ENCODE measurements around the gene BFSP2.
"Not testable (repeated sequence)": the region's sequence is repeated elsewhere in the genome, so short reads cannot be mapped to it uniquely, and the experiment has no call there.

The BFSP2 gene

DNA sequence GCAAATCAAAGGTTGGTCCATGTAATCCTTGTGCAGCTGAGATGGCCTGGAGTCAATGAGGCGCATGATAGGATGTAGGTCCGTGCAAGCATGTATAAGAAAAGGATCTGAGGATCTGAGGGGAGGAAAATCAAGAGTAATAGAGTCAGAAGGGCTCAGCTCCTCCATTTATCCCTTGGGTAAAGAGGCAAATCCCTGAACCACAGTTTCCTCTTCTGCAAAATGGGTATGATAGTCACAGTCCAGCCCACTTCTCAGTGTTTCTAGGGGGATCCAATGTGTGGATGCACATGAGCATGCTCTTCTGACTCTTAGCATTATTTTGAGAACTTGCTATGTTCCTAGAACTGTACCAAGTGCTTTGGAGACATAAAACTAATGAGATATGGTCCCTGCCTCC lies 67.9 kb downstream of the BFSP2 start:
- no peaks in the 10 kb centered on the region for H3K36me3 Mint-ChIP-seq (ENCODE audit: low read depth)
- no peaks in the 10 kb centered on the region for H3K27me3 Mint-ChIP-seq
- no peaks in the 10 kb centered on the region for H3K9me3 Mint-ChIP-seq
- H3K4me3 Mint-ChIP-seq = no peak overlapping the region
- peaks cover 40% of the 10 kb centered on the region for H3K4me1 Mint-ChIP-seq (ENCODE audit: low read depth)
- no peak overlapping the region for H3K27ac Mint-ChIP-seq
- no peak for DNase-seq

DNA sequence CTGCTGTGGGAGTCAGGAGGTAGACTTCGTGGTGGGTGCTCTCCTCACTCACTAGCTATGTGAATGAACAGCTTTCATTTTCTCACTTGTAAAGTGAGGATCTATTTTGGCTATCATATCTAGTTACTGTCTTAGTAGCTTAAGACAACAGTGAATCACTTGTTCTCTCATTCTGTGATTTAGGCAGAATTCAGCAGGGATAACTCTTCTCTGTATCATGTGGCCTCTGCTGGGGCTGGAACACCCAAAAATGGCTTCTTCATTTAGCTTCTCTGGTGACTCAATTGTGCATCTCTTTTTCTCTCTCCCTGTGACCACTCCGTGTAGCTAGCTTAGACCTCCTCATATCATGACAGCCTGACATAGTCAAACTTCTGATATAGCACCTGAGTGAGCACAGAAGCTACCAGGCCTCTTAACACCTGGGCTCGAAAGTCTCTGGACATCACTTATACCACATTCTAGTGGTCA lies 68.4 kb downstream of the BFSP2 start:
- no peak for DNase-seq
- H3K27ac Mint-ChIP-seq = no peak overlapping the region
- H3K4me3 Mint-ChIP-seq = no peak overlapping the region
- H3K9me3 Mint-ChIP-seq = no peaks in the 10 kb centered on the region
- H3K4me1 Mint-ChIP-seq (ENCODE audit: low read depth) = peaks cover 36% of the 10 kb centered on the region
- H3K36me3 Mint-ChIP-seq (ENCODE audit: low read depth) = no peaks in the 10 kb centered on the region
- no peaks in the 10 kb centered on the region for H3K27me3 Mint-ChIP-seq

DNA sequence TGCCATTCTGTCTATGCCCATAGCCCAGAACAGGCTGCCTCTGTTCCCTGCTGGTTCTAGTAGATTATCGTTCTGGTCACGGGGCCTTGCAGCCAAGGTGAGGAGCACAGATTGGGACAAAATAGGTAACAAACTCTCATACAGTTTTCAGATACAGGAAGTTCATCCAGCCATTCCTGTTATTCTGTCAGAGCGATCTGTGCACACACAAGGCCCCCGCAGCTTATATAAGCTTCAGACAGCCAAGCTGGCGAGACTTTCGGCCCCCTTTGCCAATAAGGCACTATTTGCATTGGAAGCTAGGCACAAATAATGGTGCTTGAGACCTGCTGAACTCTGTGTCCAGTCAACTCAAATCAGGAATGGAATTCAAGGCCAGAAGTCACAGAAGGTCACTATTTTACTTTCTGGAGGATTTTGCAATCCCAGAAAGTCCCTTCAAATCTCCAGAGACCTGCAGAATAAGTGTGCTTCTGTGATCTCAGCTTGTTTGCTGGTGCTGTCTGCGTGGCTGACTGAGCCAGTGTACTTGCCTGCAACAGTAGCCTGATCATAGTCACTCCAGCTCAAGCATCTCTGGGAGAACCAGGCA lies 69.4 kb downstream of the BFSP2 start:
- Mint-ChIP-seq H3K9me3 (no peaks in the 10 kb centered on the region), H3K27ac (no peak overlapping the region), H3K4me1 (ENCODE audit: low read depth) (peaks cover 31% of the 10 kb centered on the region), H3K36me3 (ENCODE audit: low read depth) (no peaks in the 10 kb centered on the region), H3K27me3 (no peaks in the 10 kb centered on the region), H3K4me3 (no peak overlapping the region)
- no peak for DNase-seq

DNA sequence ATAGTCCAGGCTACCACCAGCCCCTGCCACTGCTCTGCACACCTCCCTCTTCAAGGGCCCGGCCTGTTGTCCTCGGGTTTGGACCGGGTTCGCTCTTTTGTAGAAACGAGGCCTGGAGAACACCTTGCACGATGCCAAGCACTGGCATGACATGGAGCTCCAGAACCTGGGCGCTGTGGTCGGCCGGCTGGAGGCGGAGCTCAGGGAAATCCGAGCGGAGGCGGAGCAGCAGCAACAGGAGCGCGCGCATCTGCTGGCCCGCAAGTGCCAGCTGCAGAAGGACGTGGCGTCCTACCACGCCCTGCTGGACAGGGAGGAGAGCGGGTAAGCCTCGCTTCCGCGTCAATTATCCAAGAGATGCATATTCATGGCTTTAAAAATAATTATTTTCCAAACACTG lies 72.4 kb downstream of the BFSP2 start:
- no peak for DNase-seq
- Mint-ChIP-seq H3K4me3 (no peak overlapping the region), H3K9me3 (no peaks in the 10 kb centered on the region), H3K36me3 (ENCODE audit: low read depth) (no peaks in the 10 kb centered on the region), H3K27ac (no peak overlapping the region), H3K27me3 (no peaks in the 10 kb centered on the region), H3K4me1 (ENCODE audit: low read depth) (peaks cover 45% of the 10 kb centered on the region)

GRCh38 chr3:133472889-133473288 lies 73.0 kb downstream of the BFSP2 start:
- no peaks in the 10 kb centered on the region for H3K36me3 Mint-ChIP-seq (ENCODE audit: low read depth)
- DNase-seq = no peak
- H3K4me1 Mint-ChIP-seq (ENCODE audit: low read depth) = peaks cover 46% of the 10 kb centered on the region
- H3K4me3 Mint-ChIP-seq = no peak overlapping the region
- no peaks in the 10 kb centered on the region for H3K27me3 Mint-ChIP-seq
- H3K27ac Mint-ChIP-seq = no peak overlapping the region
- H3K9me3 Mint-ChIP-seq = no peaks in the 10 kb centered on the region

GRCh38 chr3:133473472-133474191 lies 73.8 kb downstream of the BFSP2 start:
- H3K4me3 Mint-ChIP-seq; H3K27ac Mint-ChIP-seq; H3K36me3 Mint-ChIP-seq (ENCODE audit: low read depth); DNase-seq; H3K27me3 Mint-ChIP-seq; H3K9me3 Mint-ChIP-seq: not testable (repeated sequence)
- H3K4me1 Mint-ChIP-seq (ENCODE audit: low read depth) = peaks cover 48% of the 10 kb centered on the region

DNA sequence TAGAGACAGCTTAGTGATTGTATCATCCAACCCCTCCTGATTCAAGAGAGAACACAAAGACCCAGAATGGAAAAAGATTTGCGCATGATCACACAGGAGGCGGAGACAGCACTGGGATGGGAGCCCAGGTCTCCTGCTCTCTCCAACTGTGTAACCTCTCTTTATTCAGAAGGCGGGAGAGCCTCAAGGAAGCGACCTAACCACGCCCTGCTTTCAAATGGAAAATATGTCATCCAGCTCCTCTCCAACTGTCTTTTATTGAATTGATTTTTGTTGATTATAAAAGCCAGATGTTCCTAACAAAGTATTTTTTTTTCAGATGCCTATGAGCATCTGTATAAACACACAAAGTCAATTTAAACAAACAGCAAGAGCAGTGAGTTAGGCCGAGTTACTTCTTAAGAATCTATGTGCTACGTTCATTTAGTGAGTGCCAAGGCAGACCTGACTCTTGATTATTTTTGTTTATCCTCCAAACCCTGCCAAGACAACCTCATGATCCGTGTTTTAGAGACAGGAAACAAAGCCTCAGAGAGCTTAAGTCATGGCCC lies 74.5 kb downstream of the BFSP2 start:
- no peak for DNase-seq
- H3K36me3 Mint-ChIP-seq (ENCODE audit: low read depth) = no peaks in the 10 kb centered on the region

GRCh38 chr3:133474817-133475216 lies 75.0 kb downstream of the BFSP2 start:
- no peaks in the 10 kb centered on the region for H3K27me3 Mint-ChIP-seq
- H3K4me1 Mint-ChIP-seq (ENCODE audit: low read depth) = peaks cover 55% of the 10 kb centered on the region
- H3K4me3 Mint-ChIP-seq = no peak overlapping the region
- no peaks in the 10 kb centered on the region for H3K9me3 Mint-ChIP-seq
- no peak for DNase-seq
- H3K27ac Mint-ChIP-seq = peak overlapping the region; percentile 88
- H3K36me3 Mint-ChIP-seq (ENCODE audit: low read depth) = no peaks in the 10 kb centered on the region

More for the DNA sequence above, 74.5 kb downstream of the BFSP2 start:
- H3K27me3 Mint-ChIP-seq = no peaks in the 10 kb centered on the region
- H3K9me3 Mint-ChIP-seq = no peaks in the 10 kb centered on the region
- no peak overlapping the region for H3K4me3 Mint-ChIP-seq
- H3K27ac Mint-ChIP-seq = peak overlapping the region; percentile 41
- H3K4me1 Mint-ChIP-seq (ENCODE audit: low read depth) = peaks cover 52% of the 10 kb centered on the region

DNA sequence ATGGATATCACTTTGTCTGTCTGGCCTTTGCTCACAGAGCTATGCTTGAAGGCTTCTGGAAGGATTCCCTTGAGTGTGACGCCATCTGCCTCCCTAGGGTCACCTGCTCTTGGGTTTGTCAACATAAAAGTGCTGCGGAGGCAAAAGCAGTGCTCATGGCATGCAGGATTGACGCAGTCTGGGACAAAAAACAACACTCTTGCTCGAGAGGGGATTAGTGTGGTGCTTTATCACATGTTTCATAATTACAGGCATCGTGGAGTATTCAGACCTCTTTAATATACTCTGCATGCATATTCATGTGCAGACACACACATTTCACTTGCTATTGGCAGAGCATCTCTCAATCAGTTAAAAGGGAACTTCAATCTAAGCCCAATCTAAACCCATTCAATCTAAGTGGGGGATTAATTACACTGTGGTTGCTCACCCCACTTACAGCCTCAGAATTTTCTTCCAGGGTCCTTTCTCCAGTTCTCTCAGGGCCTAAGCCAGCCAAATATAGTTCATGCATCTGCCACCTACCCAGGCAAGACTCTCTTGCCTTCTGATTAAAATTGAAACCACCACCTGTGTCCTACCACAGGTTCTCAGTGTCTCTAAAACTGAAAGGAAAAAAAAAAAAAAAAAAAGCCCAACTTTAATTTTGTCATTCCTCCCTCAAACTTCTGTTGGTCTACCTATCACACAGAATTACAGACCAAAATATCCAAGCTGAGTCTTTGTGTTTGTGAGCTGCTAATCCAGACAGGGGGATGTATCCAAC lies 75.6 kb downstream of the BFSP2 start:
- Mint-ChIP-seq H3K27me3 (no peaks in the 10 kb centered on the region), H3K27ac (peak overlapping the region; percentile 88), H3K4me1 (ENCODE audit: low read depth) (peaks cover 61% of the 10 kb centered on the region), H3K4me3 (peak overlapping the region; percentile 9), H3K9me3 (no peaks in the 10 kb centered on the region), H3K36me3 (ENCODE audit: low read depth) (no peaks in the 10 kb centered on the region)
- DNase-seq = no peak

GRCh38 chr3:133476971-133477375 lies 77.1 kb downstream of the BFSP2 start:
- Mint-ChIP-seq H3K4me3 (no peak overlapping the region), H3K27ac (no peak overlapping the region), H3K36me3 (ENCODE audit: low read depth) (no peaks in the 10 kb centered on the region)

GRCh38 chr3:133477487-133477886 lies 77.6 kb downstream of the BFSP2 start:
- Mint-ChIP-seq H3K27ac (no peak overlapping the region), H3K4me3 (no peak overlapping the region), H3K9me3 (no peaks in the 10 kb centered on the region), H3K36me3 (ENCODE audit: low read depth) (no peaks in the 10 kb centered on the region), H3K4me1 (ENCODE audit: low read depth) (peaks cover 76% of the 10 kb centered on the region), H3K27me3 (no peaks in the 10 kb centered on the region)
- DNase-seq = no peak

More at GRCh38 chr3:133476971-133477375, 77.1 kb downstream of the BFSP2 start:
- Mint-ChIP-seq H3K27me3 (no peaks in the 10 kb centered on the region), H3K9me3 (no peaks in the 10 kb centered on the region), H3K4me1 (ENCODE audit: low read depth) (peaks cover 74% of the 10 kb centered on the region)
- DNase-seq = no peak

- Mint-ChIP-seq H3K9me3 (no peaks in the 10 kb centered on the region), H3K4me3 (no peak overlapping the region), H3K4me1 (ENCODE audit: low read depth) (peaks cover 76% of the 10 kb centered on the region), H3K36me3 (ENCODE audit: low read depth) (no peaks in the 10 kb centered on the region), H3K27ac (no peak overlapping the region), H3K27me3 (no peaks in the 10 kb centered on the region)
- no peak for DNase-seq
Measured at GRCh38 chr3:133478624-133479023, 78.8 kb downstream of the BFSP2 start.

- H3K4me3 Mint-ChIP-seq = no peak overlapping the region
- DNase-seq = no peak
- H3K27me3 Mint-ChIP-seq = no peaks in the 10 kb centered on the region
- H3K9me3 Mint-ChIP-seq = no peaks in the 10 kb centered on the region
- peaks cover 73% of the 10 kb centered on the region for H3K4me1 Mint-ChIP-seq (ENCODE audit: low read depth)
- H3K27ac Mint-ChIP-seq = no peak overlapping the region
- no peaks in the 10 kb centered on the region for H3K36me3 Mint-ChIP-seq (ENCODE audit: low read depth)
Measured at GRCh38 chr3:133479401-133479800, 79.5 kb downstream of the BFSP2 start.

DNA sequence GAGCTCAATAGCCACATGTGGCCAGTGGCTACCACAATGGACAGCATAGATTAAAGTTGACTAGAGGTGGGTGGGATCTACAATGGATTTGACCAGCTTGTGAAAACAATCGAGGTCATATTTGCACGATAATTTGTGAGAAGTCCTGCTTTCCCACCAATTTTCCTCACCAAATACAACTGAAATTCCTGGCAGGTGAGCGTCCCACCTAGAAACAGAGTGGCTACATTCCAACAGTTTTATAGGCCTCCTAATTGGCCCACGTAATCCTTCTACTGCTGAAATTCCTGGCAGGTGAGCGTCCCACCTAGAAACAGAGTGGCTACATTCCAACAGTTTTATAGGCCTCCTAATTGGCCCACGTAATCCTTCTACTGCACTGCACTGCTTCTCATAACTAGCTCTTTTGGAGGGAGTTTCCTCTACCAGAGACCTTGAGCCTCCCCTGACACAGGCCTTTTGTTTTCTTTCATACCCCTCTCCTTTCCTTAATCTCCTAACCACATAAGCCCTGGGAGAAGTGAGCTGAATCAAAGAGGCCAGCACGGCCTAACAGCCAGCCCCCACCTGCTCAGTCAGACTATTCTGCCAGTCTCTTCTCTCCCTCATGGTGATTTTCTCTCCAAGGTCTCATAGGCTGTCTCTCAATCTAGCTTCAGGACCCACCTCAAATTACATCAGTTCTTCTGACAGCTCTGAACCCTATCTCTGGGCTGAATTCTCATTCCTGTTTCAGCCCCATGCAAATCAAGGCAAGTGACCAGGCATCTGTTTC lies 80.2 kb downstream of the BFSP2 start:
- no peaks in the 10 kb centered on the region for H3K27me3 Mint-ChIP-seq
- H3K9me3 Mint-ChIP-seq = no peaks in the 10 kb centered on the region
- peaks cover 67% of the 10 kb centered on the region for H3K4me1 Mint-ChIP-seq (ENCODE audit: low read depth)
- no peak overlapping the region for H3K27ac Mint-ChIP-seq
- DNase-seq = no peak
- no peak overlapping the region for H3K4me3 Mint-ChIP-seq
- H3K36me3 Mint-ChIP-seq (ENCODE audit: low read depth) = no peaks in the 10 kb centered on the region
